ENCODE results near the gene ADGRE3. TPM values are rescaled to one million over a fixed set of nuclear protein-coding genes. Genes with fewer than 3 reads are reported as not detected.
"Not testable (repeated sequence)": the region's sequence is repeated elsewhere in the genome, so short reads cannot be mapped to it uniquely, and the experiment has no call there.

Gene ADGRE3
- polyA plus RNA-seq, 1 donor (not counting 4 experiments of a cell fraction or from before 2014, with no cell fraction given), result not detected

DNA sequence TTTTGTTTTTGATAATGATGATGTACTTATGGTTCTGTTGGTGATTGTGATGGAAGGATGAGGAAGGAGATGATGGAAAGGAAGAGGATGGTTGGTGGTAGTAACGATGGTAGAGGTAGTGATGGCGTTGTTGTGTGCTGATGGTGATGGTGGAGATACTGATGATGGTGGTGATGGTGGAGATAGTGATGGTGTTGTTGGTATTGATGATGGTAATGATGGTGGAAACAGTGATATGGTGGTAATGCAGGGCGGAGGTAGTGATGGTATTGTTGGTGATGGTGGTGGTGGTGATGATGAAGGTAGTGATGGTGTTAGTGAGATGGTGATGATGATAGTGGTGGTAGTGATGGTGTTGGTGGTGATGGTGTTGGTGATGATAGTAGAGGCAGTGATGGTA is 79.1 kb downstream of the ADGRE3 start:
- H3K9ac ChIP-seq (ENCODE audit: control insufficient read depth, extremely low read depth, insufficient read depth, low read length), result no peak overlapping the region
- H3K9me3 ChIP-seq (ENCODE audit: control insufficient read depth, low read depth, low read length), result peaks cover 2% of the 10 kb centered on the region
- TF ChIP-seq, protein P1, sequence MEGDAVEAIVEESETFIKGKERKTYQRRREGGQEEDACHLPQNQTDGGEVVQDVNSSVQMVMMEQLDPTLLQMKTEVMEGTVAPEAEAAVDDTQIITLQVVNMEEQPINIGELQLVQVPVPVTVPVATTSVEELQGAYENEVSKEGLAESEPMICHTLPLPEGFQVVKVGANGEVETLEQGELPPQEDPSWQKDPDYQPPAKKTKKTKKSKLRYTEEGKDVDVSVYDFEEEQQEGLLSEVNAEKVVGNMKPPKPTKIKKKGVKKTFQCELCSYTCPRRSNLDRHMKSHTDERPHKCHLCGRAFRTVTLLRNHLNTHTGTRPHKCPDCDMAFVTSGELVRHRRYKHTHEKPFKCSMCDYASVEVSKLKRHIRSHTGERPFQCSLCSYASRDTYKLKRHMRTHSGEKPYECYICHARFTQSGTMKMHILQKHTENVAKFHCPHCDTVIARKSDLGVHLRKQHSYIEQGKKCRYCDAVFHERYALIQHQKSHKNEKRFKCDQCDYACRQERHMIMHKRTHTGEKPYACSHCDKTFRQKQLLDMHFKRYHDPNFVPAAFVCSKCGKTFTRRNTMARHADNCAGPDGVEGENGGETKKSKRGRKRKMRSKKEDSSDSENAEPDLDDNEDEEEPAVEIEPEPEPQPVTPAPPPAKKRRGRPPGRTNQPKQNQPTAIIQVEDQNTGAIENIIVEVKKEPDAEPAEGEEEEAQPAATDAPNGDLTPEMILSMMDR (optimal IDR thresholded peaks at IDR 0.05 in 1 of 3, IDR thresholded peaks at IDR 0.05 in 1 of 3, conservative IDR thresholded peaks at IDR 0.05 in 1 of 3; ENCODE audit: extremely low read depth in 1 of 3, insufficient read depth in 2 of 3, low read length in 3 of 3), result no peak
- H4K20me1 ChIP-seq (ENCODE audit: control insufficient read depth, extremely low read depth, insufficient read depth, low read length), result no peaks in the 10 kb centered on the region
- H3K4me2 ChIP-seq (ENCODE audit: control insufficient read depth, extremely low read depth, insufficient read depth, low read depth, low read length), result no peak overlapping the region
- H3K79me2 ChIP-seq (ENCODE audit: control insufficient read depth, insufficient read depth, low read length), result no peaks in the 10 kb centered on the region
- no peak overlapping the region for H2AFZ ChIP-seq (ENCODE audit: control insufficient read depth, low read length)
- FAIRE-seq (no peak), DNase-seq (ENCODE audit: low read depth, low spot score) (no peak)
- H3K4me1 ChIP-seq (ENCODE audit: control insufficient read depth, extremely low read depth, insufficient read depth, low read length), result no peaks in the 10 kb centered on the region
- dilution Hi-C loops (cut with MboI; ENCODE audit: extremely low pct_ligation_motif_present, low sequenced_read_pairs), result no loop called here
- no peaks in the 10 kb centered on the region for H3K9me1 ChIP-seq (ENCODE audit: control insufficient read depth, extremely low read depth, insufficient read depth, low read length)
- H3K36me3 ChIP-seq (ENCODE audit: control insufficient read depth in 2 of 2, extremely low read depth in 1 of 2, insufficient read depth in 2 of 2, low read length in 2 of 2), result no peaks in the 10 kb centered on the region
- no peak overlapping the region for H3K27ac ChIP-seq (ENCODE audit: control insufficient read depth, insufficient read depth, low read length)
- H3K4me3 ChIP-seq (ENCODE audit: control insufficient read depth in 2 of 3, extremely low read depth in 1 of 3, insufficient read depth in 2 of 3, low read depth in 1 of 3, low read length in 3 of 3), result no peak overlapping the region
- H3K27me3 ChIP-seq (ENCODE audit: control insufficient read depth, extremely low read depth, insufficient read depth, low read length), result no peaks in the 10 kb centered on the region

DNA sequence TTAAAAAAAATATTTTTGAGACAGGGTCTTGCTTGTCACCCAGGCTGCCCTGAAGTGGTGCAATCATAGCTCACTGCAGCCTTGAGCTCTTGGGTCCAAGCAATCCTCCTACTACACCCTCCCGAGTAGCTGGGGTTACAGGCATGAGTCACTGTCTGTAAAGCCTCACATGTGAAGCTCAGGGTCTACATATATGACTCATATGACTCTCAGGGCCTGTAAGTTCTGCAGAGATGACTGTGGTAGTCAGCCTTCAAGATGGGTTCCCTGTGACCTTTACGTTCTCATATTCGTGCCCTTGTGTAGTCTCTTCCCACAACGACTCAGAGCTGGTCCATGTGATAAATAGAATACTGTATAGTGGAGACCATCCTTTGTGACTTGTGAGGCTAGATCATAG is 85.2 kb downstream of the ADGRE3 start:
- H3K9ac ChIP-seq (ENCODE audit: control insufficient read depth, extremely low read depth, insufficient read depth, low read length); FAIRE-seq; dilution Hi-C loops (cut with MboI; ENCODE audit: extremely low pct_ligation_motif_present, low sequenced_read_pairs): not testable (repeated sequence)

DNA sequence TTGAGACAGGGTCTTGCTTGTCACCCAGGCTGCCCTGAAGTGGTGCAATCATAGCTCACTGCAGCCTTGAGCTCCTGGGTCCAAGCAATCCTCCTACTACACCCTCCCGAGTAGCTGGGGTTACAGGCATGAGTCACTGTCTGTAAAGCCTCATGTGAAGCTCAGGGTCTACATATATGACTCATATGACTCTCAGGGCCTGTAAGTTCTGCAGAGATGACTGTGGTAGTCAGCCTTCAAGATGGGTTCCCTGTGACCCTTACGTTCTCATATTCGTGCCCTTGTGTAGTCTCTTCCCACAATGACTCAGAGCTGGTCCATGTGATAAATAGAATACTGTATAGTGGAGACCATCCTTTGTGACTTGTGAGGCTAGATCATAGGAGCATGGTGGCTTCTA is 89.5 kb downstream of the ADGRE3 start:
- H3K79me2 ChIP-seq (ENCODE audit: control insufficient read depth, insufficient read depth, low read length); H3K9ac ChIP-seq (ENCODE audit: control insufficient read depth, extremely low read depth, insufficient read depth, low read length); H3K4me3 ChIP-seq (ENCODE audit: control insufficient read depth in 2 of 3, extremely low read depth in 1 of 3, insufficient read depth in 2 of 3, low read depth in 1 of 3, low read length in 3 of 3); H3K36me3 ChIP-seq (ENCODE audit: control insufficient read depth in 2 of 2, extremely low read depth in 1 of 2, insufficient read depth in 2 of 2, low read length in 2 of 2); H3K4me2 ChIP-seq (ENCODE audit: control insufficient read depth, extremely low read depth, insufficient read depth, low read depth, low read length); DNase-seq (ENCODE audit: low read depth, low spot score); H3K9me1 ChIP-seq (ENCODE audit: control insufficient read depth, extremely low read depth, insufficient read depth, low read length); H3K4me1 ChIP-seq (ENCODE audit: control insufficient read depth, extremely low read depth, insufficient read depth, low read length); dilution Hi-C loops (cut with MboI; ENCODE audit: extremely low pct_ligation_motif_present, low sequenced_read_pairs); H3K27me3 ChIP-seq (ENCODE audit: control insufficient read depth, extremely low read depth, insufficient read depth, low read length); H3K9me3 ChIP-seq (ENCODE audit: control insufficient read depth, low read depth, low read length); H4K20me1 ChIP-seq (ENCODE audit: control insufficient read depth, extremely low read depth, insufficient read depth, low read length); H2AFZ ChIP-seq (ENCODE audit: control insufficient read depth, low read length); FAIRE-seq; H3K27ac ChIP-seq (ENCODE audit: control insufficient read depth, insufficient read depth, low read length): not testable (repeated sequence)

More for the DNA sequence above, 85.2 kb downstream of the ADGRE3 start:
- H3K79me2 ChIP-seq (ENCODE audit: control insufficient read depth, insufficient read depth, low read length); H3K4me3 ChIP-seq (ENCODE audit: control insufficient read depth in 2 of 3, extremely low read depth in 1 of 3, insufficient read depth in 2 of 3, low read depth in 1 of 3, low read length in 3 of 3); H4K20me1 ChIP-seq (ENCODE audit: control insufficient read depth, extremely low read depth, insufficient read depth, low read length); H3K9me3 ChIP-seq (ENCODE audit: control insufficient read depth, low read depth, low read length); H3K4me2 ChIP-seq (ENCODE audit: control insufficient read depth, extremely low read depth, insufficient read depth, low read depth, low read length); H3K9me1 ChIP-seq (ENCODE audit: control insufficient read depth, extremely low read depth, insufficient read depth, low read length); H3K27ac ChIP-seq (ENCODE audit: control insufficient read depth, insufficient read depth, low read length); H3K27me3 ChIP-seq (ENCODE audit: control insufficient read depth, extremely low read depth, insufficient read depth, low read length); H3K36me3 ChIP-seq (ENCODE audit: control insufficient read depth in 2 of 2, extremely low read depth in 1 of 2, insufficient read depth in 2 of 2, low read length in 2 of 2); H2AFZ ChIP-seq (ENCODE audit: control insufficient read depth, low read length); H3K4me1 ChIP-seq (ENCODE audit: control insufficient read depth, extremely low read depth, insufficient read depth, low read length); DNase-seq (ENCODE audit: low read depth, low spot score): not testable (repeated sequence)

DNA sequence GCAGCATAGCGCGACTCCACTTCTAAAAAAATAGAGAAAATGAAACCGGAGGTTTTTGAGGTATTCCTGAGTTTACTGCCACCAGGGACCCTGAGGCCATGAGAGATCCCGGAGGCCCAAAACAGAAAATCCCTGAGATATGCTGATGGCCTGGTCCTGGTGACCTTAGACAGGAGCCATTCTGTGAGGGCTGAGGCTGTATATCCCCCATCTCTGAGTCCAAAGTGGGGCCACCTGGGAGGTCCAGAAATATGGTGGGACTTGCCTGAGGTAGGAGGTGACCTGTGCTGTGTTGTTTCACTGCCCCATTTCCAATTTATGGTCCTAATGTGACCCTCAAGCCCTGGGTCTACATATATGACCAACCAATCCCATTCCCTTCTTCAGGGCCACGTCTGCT is 90.3 kb downstream of the ADGRE3 start:
- H3K4me2 ChIP-seq (ENCODE audit: control insufficient read depth, extremely low read depth, insufficient read depth, low read depth, low read length); H3K9ac ChIP-seq (ENCODE audit: control insufficient read depth, extremely low read depth, insufficient read depth, low read length); H3K9me3 ChIP-seq (ENCODE audit: control insufficient read depth, low read depth, low read length); H3K4me3 ChIP-seq (ENCODE audit: control insufficient read depth in 2 of 3, extremely low read depth in 1 of 3, insufficient read depth in 2 of 3, low read depth in 1 of 3, low read length in 3 of 3); H4K20me1 ChIP-seq (ENCODE audit: control insufficient read depth, extremely low read depth, insufficient read depth, low read length); H3K4me1 ChIP-seq (ENCODE audit: control insufficient read depth, extremely low read depth, insufficient read depth, low read length); FAIRE-seq; dilution Hi-C loops (cut with MboI; ENCODE audit: extremely low pct_ligation_motif_present, low sequenced_read_pairs); H3K27ac ChIP-seq (ENCODE audit: control insufficient read depth, insufficient read depth, low read length); H3K9me1 ChIP-seq (ENCODE audit: control insufficient read depth, extremely low read depth, insufficient read depth, low read length); H3K27me3 ChIP-seq (ENCODE audit: control insufficient read depth, extremely low read depth, insufficient read depth, low read length); H3K36me3 ChIP-seq (ENCODE audit: control insufficient read depth in 2 of 2, extremely low read depth in 1 of 2, insufficient read depth in 2 of 2, low read length in 2 of 2); H2AFZ ChIP-seq (ENCODE audit: control insufficient read depth, low read length); DNase-seq (ENCODE audit: low read depth, low spot score); H3K79me2 ChIP-seq (ENCODE audit: control insufficient read depth, insufficient read depth, low read length): not testable (repeated sequence)

Measured in keratinocyte (primary cell).